Caco-2 (cell line): ENCODE measurements around the gene EPS15. TPM values are rescaled to one million over a fixed set of nuclear protein-coding genes. Genes with fewer than 3 reads are reported as not detected.

Source experiments
- BruUV-seq: library from RNA; stranded (reverse); fragments of 400-500 nt; replicated peaks from 2 replicates; lab custom pipeline; 2021; lab: Mats Ljungman, UMichigan
- CTCF ChIA-PET: fragments of 300-600 bp; sonication (Branson Sonifier 250); formaldehyde crosslinking; loops from one replicate; lab custom pipeline; 2022; ENCODE audit warnings: antibody characterized with exemption; lab: Charles Lee
- POLR2A ChIA-PET: fragments of 300-600 bp; sonication (Branson Sonifier 250); formaldehyde crosslinking; loops from one replicate; lab custom pipeline; 2022; ENCODE audit warnings: antibody characterized with exemption; lab: Charles Lee
- DNase-seq, 2 experiments: peaks; one replicate each; pipeline versions ENCODE4 v3.0.0 to v3.0.0-alpha.2; 2020 to 2022
- H3K27me3 ChIP-seq: replicated peaks from 2 replicates; pipeline ENCODE4 v1.6.0; 2011; ENCODE audit warnings: low read length; ENCODE audit not compliant: control insufficient read depth, insufficient read depth
- H3K36me3 ChIP-seq: 2 replicates; pipeline ENCODE4 v1.5.1; 2011; ENCODE audit warnings: low read length; ENCODE audit not compliant: control insufficient read depth, insufficient read depth
- H3K4me1 ChIP-seq: fragments of 250-450 bp; sonication (Bioruptor Pico); 2 replicates; pipeline ENCODE4 v1.5.1; 2020; ENCODE audit warnings: mild to moderate bottlenecking
- H3K4me3 ChIP-seq: 2 replicates; pipeline ENCODE4 v1.5.1; 2011; ENCODE audit warnings: low read depth, mild to moderate bottlenecking, control low read depth, low read length
- H3K9me3 ChIP-seq: fragments of 250-450 bp; sonication (Bioruptor Pico); 2 replicates; pipeline ENCODE4 v1.5.1; 2020; ENCODE audit warnings: mild to moderate bottlenecking, moderate library complexity
- H3K27ac Mint-ChIP-seq: one replicate; pipeline ENCODE4 v1.8.0; 2022; ENCODE audit warnings: mixed read lengths; ENCODE audit not compliant: unreplicated experiment
- H3K27me3 Mint-ChIP-seq: one replicate; pipeline ENCODE4 v1.8.0; 2022; ENCODE audit warnings: mixed read lengths; ENCODE audit not compliant: insufficient read depth, unreplicated experiment
- H3K36me3 Mint-ChIP-seq: one replicate; pipeline ENCODE4 v1.8.0; 2022; ENCODE audit warnings: mild to moderate bottlenecking, mixed read lengths; ENCODE audit not compliant: insufficient read depth, unreplicated experiment
- H3K4me1 Mint-ChIP-seq: one replicate; pipeline ENCODE4 v1.8.0; 2022; ENCODE audit warnings: low read depth, mixed read lengths; ENCODE audit not compliant: unreplicated experiment
- H3K4me3 Mint-ChIP-seq: one replicate; pipeline ENCODE4 v1.8.0; 2022; ENCODE audit warnings: mild to moderate bottlenecking, moderate library complexity, mixed read lengths; ENCODE audit not compliant: unreplicated experiment
- H3K9me3 Mint-ChIP-seq: one replicate; pipeline ENCODE4 v1.8.0; 2022; ENCODE audit warnings: mixed read lengths; ENCODE audit not compliant: unreplicated experiment
- CTCF ChIP-seq, 2 experiments: fragments of 200-600 bp in 1 of 2; IDR thresholded peaks; 1 replicate in 1 of 2; 2 replicates in 1 of 2; pipeline versions ENCODE4 v1.5.1 to v1.8.0; 2011 to 2022; ENCODE audit warnings: antibody characterized with exemption in 1 of 2, control low read depth in 1 of 2, inconsistent platforms in 1 of 2, low read depth in 1 of 2, low read length in 1 of 2, mild to moderate bottlenecking in 1 of 2, moderate library complexity in 1 of 2; ENCODE audit not compliant: insufficient read depth in 1 of 2, severe bottlenecking in 1 of 2, unreplicated experiment in 1 of 2
- intact Hi-C: fragments of 100-400 bp; cut with micrococcal nuclease; formaldehyde crosslinking; loops from one replicate; pipeline ENCODE4 v1.10.0; 2022; ENCODE audit not compliant: unreplicated experiment
- total RNA-seq: library from RNA; stranded (reverse); gene quantifications from 2 replicates; pipeline ENCODE4 v1.2.3, GENCODE V29; 2022

The EPS15 gene
- total RNA-seq, 1 experiment from 2014 or later: 41.5 TPM

- H3K9me3 ChIP-seq: no peaks in the 10 kb centered on the region
- H3K27me3 ChIP-seq: no peaks in the 10 kb centered on the region
- Mint-ChIP-seq H3K4me3 (no peak overlapping the region), H3K9me3 (peaks cover under 1% of the 10 kb centered on the region), H3K27me3 (no peaks in the 10 kb centered on the region), H3K27ac (no peak overlapping the region), H3K36me3 (no peaks in the 10 kb centered on the region), H3K4me1 (no peaks in the 10 kb centered on the region)
- intact Hi-C loops: no loop called here
- H3K4me3 ChIP-seq: no peak overlapping the region
- no TSS peak for BruUV-seq
- DNase-seq: no peak
- TF ChIP-seq CTCF (IDR thresholded peaks at IDR 0.05; ENCODE audit: insufficient read depth in 1 of 2, low read depth in 1 of 2, low read length in 1 of 2, severe bottlenecking in 1 of 2, unreplicated experiment in 1 of 2): no peak
- CTCF ChIA-PET: no interaction called here
- POLR2A ChIA-PET: no interaction called here
- H3K4me1 ChIP-seq: no peaks in the 10 kb centered on the region
- no peaks in the 10 kb centered on the region for H3K36me3 ChIP-seq
Observed at GRCh38 chr1:51499694-51500093, 19.4 kb downstream of the EPS15 start.

DNA sequence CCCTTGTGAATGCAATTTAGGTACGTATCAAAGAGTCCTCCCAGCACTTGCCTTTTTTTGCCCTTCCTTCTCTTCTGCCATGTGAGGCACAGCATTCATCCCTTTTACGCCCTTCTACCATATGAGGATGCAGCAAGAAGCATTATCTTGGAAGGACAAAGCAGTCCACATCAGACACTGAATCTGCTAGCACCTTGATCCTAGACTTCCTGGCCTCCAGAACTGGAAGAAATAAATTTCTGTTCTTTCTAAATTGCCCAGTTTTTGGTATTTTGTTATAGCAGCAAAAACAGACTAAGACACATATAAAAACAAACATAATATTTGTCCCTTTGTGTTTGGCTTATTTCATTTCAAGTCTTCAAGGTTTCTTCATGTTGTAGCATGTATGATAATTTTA, 20.1 kb downstream of the EPS15 start:
- CTCF ChIA-PET: no interaction called here
- H3K4me1 Mint-ChIP-seq: peaks cover 7% of the 10 kb centered on the region
- no TSS peak for BruUV-seq
- H3K36me3 Mint-ChIP-seq: no peaks in the 10 kb centered on the region
- H3K36me3 ChIP-seq: no peaks in the 10 kb centered on the region
- H3K9me3 ChIP-seq: no peaks in the 10 kb centered on the region
- intact Hi-C loops: no loop called here
- POLR2A ChIA-PET: no interaction called here
- no peak overlapping the region for H3K4me3 Mint-ChIP-seq
- TF ChIP-seq CTCF (IDR thresholded peaks at IDR 0.05; ENCODE audit: insufficient read depth in 1 of 2, low read depth in 1 of 2, low read length in 1 of 2, severe bottlenecking in 1 of 2, unreplicated experiment in 1 of 2): no peak
- H3K4me3 ChIP-seq: no peak overlapping the region
- H3K27me3 Mint-ChIP-seq: no peaks in the 10 kb centered on the region
- H3K27ac Mint-ChIP-seq: no peak overlapping the region
- peaks cover 8% of the 10 kb centered on the region for H3K9me3 Mint-ChIP-seq
- no peak for DNase-seq
- H3K4me1 ChIP-seq: 0 out of 2 replicates have a peak, but pooled peaks cover 5% of the 10 kb centered on the region
- no peaks in the 10 kb centered on the region for H3K27me3 ChIP-seq

GRCh38 chr1:51497340-51497739, 21.7 kb downstream of the EPS15 start:
- H3K4me3 Mint-ChIP-seq: no peak overlapping the region
- H3K36me3 ChIP-seq: no peaks in the 10 kb centered on the region
- H3K4me1 Mint-ChIP-seq: peaks cover 9% of the 10 kb centered on the region
- no TSS peak for BruUV-seq
- no peak for DNase-seq
- H3K9me3 Mint-ChIP-seq: peaks cover 13% of the 10 kb centered on the region
- ChIA-PET POLR2A (no interaction called here), CTCF (no interaction called here)
- H3K4me1 ChIP-seq: 0 out of 2 replicates have a peak, but pooled peaks cover 5% of the 10 kb centered on the region
- no peaks in the 10 kb centered on the region for H3K36me3 Mint-ChIP-seq
- H3K9me3 ChIP-seq: no peaks in the 10 kb centered on the region
- no peak overlapping the region for H3K4me3 ChIP-seq
- TF ChIP-seq CTCF (IDR thresholded peaks at IDR 0.05; ENCODE audit: insufficient read depth in 1 of 2, low read depth in 1 of 2, low read length in 1 of 2, severe bottlenecking in 1 of 2, unreplicated experiment in 1 of 2): no peak
- H3K27me3 Mint-ChIP-seq: no peaks in the 10 kb centered on the region
- intact Hi-C loops: no loop called here
- H3K27ac Mint-ChIP-seq: no peak overlapping the region
- H3K27me3 ChIP-seq: no peaks in the 10 kb centered on the region
